ENCODE data around the gene PLCL1.

PLCL1 gene

DNA sequence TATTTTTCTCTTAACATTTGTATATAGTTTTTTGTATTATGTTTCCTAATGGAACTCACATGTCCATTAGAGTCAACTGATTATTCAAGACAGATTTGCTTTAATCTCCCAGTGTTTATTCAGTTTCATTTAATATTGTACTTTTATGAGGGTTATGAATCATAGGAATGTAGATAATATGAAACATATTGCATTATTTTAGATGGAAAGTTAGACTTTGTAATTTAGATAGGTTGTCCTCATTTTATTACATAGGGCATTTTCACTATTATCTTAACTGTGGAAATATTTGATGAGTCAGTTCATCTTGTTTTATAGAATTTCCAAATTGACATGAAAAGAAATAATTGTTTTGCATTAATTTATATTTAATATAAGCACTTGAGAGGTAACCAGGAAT is 240.8 kb downstream of the PLCL1 start:
- peaks cover 0 to 2% of the 10 kb centered on the region in 2 donors for H3K9me3 Mint-ChIP-seq
- H3K27ac Mint-ChIP-seq, result no peak overlapping the region
- H3K4me1 Mint-ChIP-seq (ENCODE audit: low read depth in 2 of 2), result peaks cover 0 to 8% of the 10 kb centered on the region in 2 donors
- DNase-seq, result no peak
- no peak overlapping the region for H3K4me3 Mint-ChIP-seq
- H3K27me3 Mint-ChIP-seq, result no peaks in the 10 kb centered on the region
- ATAC-seq (replicated peaks), result no peak
- no peaks in the 10 kb centered on the region for H3K36me3 Mint-ChIP-seq (ENCODE audit: insufficient read depth)

DNA sequence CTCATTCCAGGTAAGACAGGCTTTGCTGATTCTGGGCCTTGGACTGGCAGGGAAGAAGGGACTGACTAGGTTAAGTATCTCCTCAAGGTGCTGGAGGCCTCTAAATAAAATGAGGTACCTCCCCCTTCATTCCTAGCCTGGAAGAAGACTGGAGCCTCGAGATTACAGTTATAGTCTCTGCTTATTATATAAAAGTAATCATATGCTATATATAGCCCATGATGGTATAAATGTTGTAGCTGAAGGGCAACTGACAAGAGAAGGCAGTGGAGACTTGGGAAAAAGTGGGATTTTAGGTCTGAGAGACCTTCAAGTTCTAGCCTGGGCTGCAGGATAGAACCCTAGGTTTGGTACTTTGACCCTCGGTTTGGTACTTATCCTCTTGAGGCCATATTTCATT is 248.3 kb downstream of the PLCL1 start:
- H3K36me3 Mint-ChIP-seq (ENCODE audit: insufficient read depth), result no peaks in the 10 kb centered on the region
- no peak for DNase-seq
- no peaks in the 10 kb centered on the region for H3K9me3 Mint-ChIP-seq
- H3K27ac Mint-ChIP-seq, result no peak overlapping the region
- H3K27me3 Mint-ChIP-seq, result no peaks in the 10 kb centered on the region
- H3K4me3 Mint-ChIP-seq, result no peak overlapping the region
- peaks cover 0 to 1% of the 10 kb centered on the region in 2 donors for H3K4me1 Mint-ChIP-seq (ENCODE audit: low read depth in 2 of 2)
- ATAC-seq (replicated peaks), result no peak

DNA sequence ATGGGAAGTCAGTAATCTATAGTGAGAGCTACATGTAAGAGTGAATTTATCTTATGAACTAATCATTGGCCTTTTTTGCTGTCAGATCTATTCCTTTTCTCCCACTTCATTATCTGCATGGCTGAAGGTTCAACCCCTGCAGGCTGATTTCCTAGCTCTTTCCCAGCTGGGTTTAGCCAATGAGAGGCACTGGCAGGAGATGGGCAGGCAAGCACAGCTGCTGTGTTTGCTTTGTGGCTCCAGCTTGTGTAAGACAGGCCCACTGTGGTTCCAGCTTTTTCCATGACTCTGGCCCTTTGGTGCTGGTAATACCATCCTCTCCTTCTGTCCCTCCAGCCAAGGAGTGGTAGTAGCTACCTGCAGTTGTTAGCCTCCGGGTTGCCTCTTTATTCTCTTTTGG is 248.8 kb downstream of the PLCL1 start:
- DNase-seq (no peak), ATAC-seq (replicated peaks) (no peak)
- Mint-ChIP-seq H3K27ac (no peak overlapping the region), H3K9me3 (no peaks in the 10 kb centered on the region), H3K36me3 (ENCODE audit: insufficient read depth) (no peaks in the 10 kb centered on the region), H3K4me1 (ENCODE audit: low read depth in 2 of 2) (peaks cover 0 to 1% of the 10 kb centered on the region in 2 donors), H3K27me3 (no peaks in the 10 kb centered on the region), H3K4me3 (no peak overlapping the region)

DNA sequence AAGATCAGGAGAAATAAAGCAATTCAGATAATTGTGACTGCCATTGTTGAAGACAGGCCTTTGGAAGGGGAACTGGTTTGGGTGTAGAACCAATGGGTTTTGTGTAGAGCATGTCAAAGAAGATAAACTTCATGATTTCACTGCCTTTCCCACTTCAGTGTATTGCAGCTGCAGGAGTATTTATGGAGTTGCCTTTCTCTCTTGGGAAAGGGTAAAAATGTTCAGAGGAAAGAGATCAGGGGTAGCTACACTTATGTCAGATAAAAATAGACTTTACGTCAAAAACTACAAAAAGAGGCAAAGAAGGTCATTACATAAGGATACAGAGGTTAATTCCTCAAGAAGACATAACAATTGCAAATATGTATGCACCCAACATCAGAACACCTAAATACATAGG is 249.4 kb downstream of the PLCL1 start:
- H3K4me3 Mint-ChIP-seq, result no peak overlapping the region
- no peaks in the 10 kb centered on the region for H3K27me3 Mint-ChIP-seq
- no peak for DNase-seq
- H3K27ac Mint-ChIP-seq, result no peak overlapping the region
- no peaks in the 10 kb centered on the region for H3K9me3 Mint-ChIP-seq
- H3K4me1 Mint-ChIP-seq (ENCODE audit: low read depth in 2 of 2), result no peaks in the 10 kb centered on the region
- ATAC-seq (replicated peaks), result no peak
- no peaks in the 10 kb centered on the region for H3K36me3 Mint-ChIP-seq (ENCODE audit: insufficient read depth)

DNA sequence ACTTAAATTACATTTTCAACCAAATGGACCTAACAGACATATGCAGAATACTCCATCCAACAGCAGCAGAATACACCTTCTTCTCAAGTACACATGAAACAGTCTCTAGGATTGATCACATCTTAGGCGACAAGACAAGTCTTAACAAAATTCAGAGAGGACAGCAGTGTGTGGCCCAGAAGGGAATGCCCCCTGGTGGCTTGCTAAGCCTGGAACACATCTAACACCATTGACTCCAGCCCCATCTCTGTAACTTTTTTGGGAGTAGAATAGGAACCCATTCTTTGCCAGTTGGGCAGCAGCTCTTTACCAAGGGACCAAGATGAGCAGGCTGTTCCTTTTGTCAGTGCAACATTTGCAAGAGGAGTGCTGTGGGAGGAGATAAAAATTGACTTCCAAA is 249.9 kb downstream of the PLCL1 start:
- Mint-ChIP-seq H3K4me1 (ENCODE audit: low read depth in 2 of 2) (no peaks in the 10 kb centered on the region), H3K36me3 (ENCODE audit: insufficient read depth) (no peaks in the 10 kb centered on the region), H3K27ac (no peak overlapping the region), H3K9me3 (no peaks in the 10 kb centered on the region), H3K27me3 (no peaks in the 10 kb centered on the region), H3K4me3 (no peak overlapping the region)
- ATAC-seq (replicated peaks) (peak; percentile 35), DNase-seq (peak in 1 of 3 experiments; percentile 6)

DNA sequence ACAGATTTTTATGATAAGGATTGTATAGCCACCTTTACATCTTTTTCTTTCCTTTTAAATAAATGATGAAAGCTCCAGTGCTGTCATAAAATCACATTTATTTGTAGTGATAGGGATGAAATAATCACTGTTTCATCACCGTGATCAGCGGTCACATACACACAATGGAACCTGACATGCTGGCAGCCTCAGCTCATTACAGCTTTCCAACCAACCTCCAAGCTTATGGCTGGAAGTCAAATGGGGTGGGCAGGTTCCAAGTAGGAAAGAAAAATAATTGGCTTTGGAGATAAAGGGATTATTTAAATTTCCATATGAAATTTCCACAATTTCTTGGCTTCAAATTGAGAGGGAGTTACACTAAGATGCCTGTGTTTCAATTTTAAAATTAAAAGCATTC is 251.3 kb downstream of the PLCL1 start:
- no peak overlapping the region for H3K27ac Mint-ChIP-seq
- no peaks in the 10 kb centered on the region for H3K4me1 Mint-ChIP-seq (ENCODE audit: low read depth in 2 of 2)
- DNase-seq (no peak), ATAC-seq (replicated peaks) (no peak)
- H3K27me3 Mint-ChIP-seq, result no peaks in the 10 kb centered on the region
- no peaks in the 10 kb centered on the region for H3K36me3 Mint-ChIP-seq (ENCODE audit: insufficient read depth)
- H3K4me3 Mint-ChIP-seq, result no peak overlapping the region
- no peaks in the 10 kb centered on the region for H3K9me3 Mint-ChIP-seq

DNA sequence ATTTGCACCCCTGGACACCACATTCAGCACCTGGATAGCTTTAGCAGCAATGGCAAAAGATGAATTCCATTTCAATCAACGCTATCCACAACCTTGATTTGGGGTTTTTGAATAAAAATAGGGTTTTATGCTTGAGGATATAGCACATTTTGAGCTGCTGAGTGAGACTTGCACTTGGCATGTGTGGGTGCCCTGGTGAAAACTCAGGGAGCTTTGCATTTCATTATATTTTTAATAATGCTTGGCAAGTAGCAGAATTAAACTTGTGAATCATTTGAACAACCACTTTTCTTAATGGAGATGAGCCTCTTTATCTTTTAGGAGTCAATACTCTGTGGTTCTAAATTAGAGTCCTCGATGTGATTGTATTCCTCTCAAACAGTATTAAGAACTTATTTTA is 252.4 kb downstream of the PLCL1 start:
- Mint-ChIP-seq H3K4me3 (no peak overlapping the region), H3K4me1 (ENCODE audit: low read depth in 2 of 2) (no peaks in the 10 kb centered on the region), H3K9me3 (no peaks in the 10 kb centered on the region), H3K27ac (no peak overlapping the region), H3K27me3 (no peaks in the 10 kb centered on the region), H3K36me3 (ENCODE audit: insufficient read depth) (no peaks in the 10 kb centered on the region)
- DNase-seq, result no peak
- no peak for ATAC-seq (replicated peaks)

DNA sequence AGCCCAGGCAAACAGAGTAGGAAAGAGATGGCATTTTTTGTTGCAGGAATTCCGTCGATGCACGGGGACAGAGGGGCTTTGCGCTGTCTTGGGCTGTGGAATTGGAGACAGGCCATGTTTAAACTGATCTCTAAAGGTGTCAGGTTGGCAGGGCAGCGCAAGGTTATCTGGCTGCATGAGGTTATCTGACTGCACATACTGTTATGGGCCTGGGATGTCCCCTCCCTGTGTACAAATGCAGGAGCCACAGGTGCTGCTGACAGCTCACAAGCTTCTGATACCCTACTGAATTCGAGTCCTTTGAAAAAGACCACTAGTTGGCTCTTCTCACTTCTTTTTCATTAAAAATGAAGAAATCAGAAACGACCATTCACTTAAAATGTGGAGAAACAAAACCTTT is 255.4 kb downstream of the PLCL1 start:
- DNase-seq, result no peak
- Mint-ChIP-seq H3K9me3 (no peaks in the 10 kb centered on the region), H3K4me1 (ENCODE audit: low read depth in 2 of 2) (no peaks in the 10 kb centered on the region), H3K36me3 (ENCODE audit: insufficient read depth) (no peaks in the 10 kb centered on the region), H3K27ac (no peak overlapping the region), H3K4me3 (no peak overlapping the region), H3K27me3 (no peaks in the 10 kb centered on the region)
- no peak for ATAC-seq (replicated peaks)

DNA sequence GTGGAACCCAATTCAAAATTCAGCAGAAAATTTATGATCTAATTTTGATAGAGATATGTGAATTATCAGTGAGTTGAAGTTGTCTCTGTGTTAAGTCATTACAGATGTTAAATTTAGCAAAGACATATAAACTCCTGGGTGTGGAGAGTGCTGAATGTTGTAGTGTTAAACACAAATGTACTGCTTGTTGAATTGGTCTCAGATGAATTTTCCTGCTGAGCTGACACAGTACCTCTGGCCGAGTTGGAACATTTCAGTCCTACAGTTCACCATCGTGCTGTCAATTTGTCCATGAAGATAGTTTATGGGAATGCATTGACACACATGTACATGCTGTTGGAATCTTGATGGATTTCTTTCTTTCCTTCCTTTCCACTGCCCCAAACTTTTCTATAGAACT is 255.9 kb downstream of the PLCL1 start:
- Mint-ChIP-seq H3K27ac (no peak overlapping the region), H3K4me1 (ENCODE audit: low read depth in 2 of 2) (no peaks in the 10 kb centered on the region), H3K36me3 (ENCODE audit: insufficient read depth) (no peaks in the 10 kb centered on the region), H3K4me3 (no peak overlapping the region), H3K9me3 (no peaks in the 10 kb centered on the region), H3K27me3 (no peaks in the 10 kb centered on the region)
- ATAC-seq (replicated peaks), result no peak
- no peak for DNase-seq

DNA sequence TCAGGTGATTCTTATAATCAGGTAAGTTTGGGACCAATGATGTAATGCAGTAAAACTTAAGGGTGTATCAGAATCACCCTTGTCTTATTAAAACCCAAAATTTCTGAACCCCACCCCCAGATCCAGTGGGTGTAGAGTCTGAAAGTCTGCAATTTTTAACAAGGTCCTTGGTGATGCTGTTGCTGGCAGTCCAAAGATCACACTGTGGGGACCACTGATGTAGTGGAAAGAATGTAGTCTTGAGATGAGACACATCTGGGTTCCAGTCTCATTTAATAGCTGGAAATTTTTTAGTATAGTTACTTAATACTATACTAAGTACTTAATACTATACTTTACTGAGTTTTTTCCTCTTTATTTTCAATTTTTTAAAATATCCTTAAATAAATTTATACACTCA is 258.4 kb downstream of the PLCL1 start:
- H3K4me3 Mint-ChIP-seq, result no peak overlapping the region
- no peaks in the 10 kb centered on the region for H3K4me1 Mint-ChIP-seq (ENCODE audit: low read depth in 2 of 2)
- H3K9me3 Mint-ChIP-seq, result no peaks in the 10 kb centered on the region
- H3K36me3 Mint-ChIP-seq (ENCODE audit: insufficient read depth), result no peaks in the 10 kb centered on the region
- DNase-seq, result no peak
- ATAC-seq (replicated peaks), result no peak
- H3K27ac Mint-ChIP-seq, result no peak overlapping the region
- no peaks in the 10 kb centered on the region for H3K27me3 Mint-ChIP-seq

DNA sequence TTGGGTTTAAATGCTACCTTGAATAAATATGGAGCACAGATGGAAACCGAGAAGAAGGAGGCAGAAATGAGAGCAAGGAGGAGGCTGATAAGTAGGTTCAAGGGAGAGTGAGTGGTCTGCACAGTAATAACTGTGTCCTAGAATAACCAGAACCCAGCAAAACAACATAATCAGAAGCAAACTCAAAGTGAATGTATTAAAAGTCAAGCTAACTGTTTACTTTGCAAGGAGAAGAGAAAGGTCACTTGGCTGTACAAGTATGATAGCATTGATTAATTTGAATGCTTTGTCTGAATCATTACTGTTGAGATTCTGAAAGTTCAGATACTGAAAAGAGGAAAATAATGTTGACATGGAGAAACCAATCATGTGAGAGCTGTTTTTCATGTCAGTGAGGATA is 258.8 kb downstream of the PLCL1 start:
- Mint-ChIP-seq H3K4me1 (ENCODE audit: low read depth in 2 of 2) (no peaks in the 10 kb centered on the region), H3K36me3 (ENCODE audit: insufficient read depth) (no peaks in the 10 kb centered on the region), H3K9me3 (no peaks in the 10 kb centered on the region), H3K27me3 (no peaks in the 10 kb centered on the region), H3K27ac (no peak overlapping the region), H3K4me3 (no peak overlapping the region)
- ATAC-seq (replicated peaks), result no peak
- DNase-seq, result no peak

DNA sequence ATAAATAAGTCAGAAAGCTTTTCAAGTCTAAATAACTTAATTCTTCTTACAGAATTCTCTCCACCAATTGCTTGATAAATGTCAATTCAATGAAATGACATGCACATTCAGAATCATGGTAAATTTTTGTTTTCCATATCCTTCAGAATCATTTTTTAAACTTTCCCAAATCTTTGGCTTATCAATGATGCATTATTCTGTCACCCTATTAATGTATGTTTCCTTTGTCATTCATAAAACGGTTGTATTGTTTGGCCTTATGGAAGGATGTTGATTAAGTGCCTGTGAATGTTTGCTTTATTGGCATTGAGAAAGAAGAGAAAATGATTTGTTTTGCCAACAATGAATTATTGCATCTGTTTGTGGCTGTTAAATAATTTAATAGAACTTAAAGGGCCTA is 260.9 kb downstream of the PLCL1 start:
- Mint-ChIP-seq H3K27me3 (no peaks in the 10 kb centered on the region), H3K27ac (no peak overlapping the region), H3K36me3 (ENCODE audit: insufficient read depth) (no peaks in the 10 kb centered on the region), H3K9me3 (no peaks in the 10 kb centered on the region), H3K4me3 (no peak overlapping the region), H3K4me1 (ENCODE audit: low read depth in 2 of 2) (no peaks in the 10 kb centered on the region)
- ATAC-seq (replicated peaks) (no peak), DNase-seq (no peak)

DNA sequence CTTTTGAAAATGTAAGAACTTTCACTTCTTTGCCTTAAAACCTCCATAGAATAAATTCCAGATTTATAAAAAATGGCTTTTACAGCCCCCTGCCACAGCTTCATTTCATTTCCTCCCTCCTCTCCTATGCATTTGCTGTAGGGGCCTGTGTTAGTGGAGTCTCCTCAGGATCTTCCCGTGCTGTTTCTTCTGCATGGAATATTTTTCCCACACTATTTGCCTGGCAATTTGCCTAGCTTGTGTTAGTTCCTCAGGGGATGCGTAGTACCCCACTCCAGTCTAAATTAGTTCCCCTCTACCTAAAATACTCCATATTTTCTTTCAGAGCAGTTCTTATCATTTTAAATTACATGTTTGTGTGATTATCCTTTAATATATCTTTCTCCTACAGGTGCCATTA is 262.2 kb downstream of the PLCL1 start:
- no peak for DNase-seq
- H3K36me3 Mint-ChIP-seq (ENCODE audit: insufficient read depth), result no peaks in the 10 kb centered on the region
- no peak for ATAC-seq (replicated peaks)
- H3K27me3 Mint-ChIP-seq, result no peaks in the 10 kb centered on the region
- H3K9me3 Mint-ChIP-seq, result no peaks in the 10 kb centered on the region
- H3K4me3 Mint-ChIP-seq, result no peak overlapping the region
- no peak overlapping the region for H3K27ac Mint-ChIP-seq
- H3K4me1 Mint-ChIP-seq (ENCODE audit: low read depth in 2 of 2), result no peaks in the 10 kb centered on the region

DNA sequence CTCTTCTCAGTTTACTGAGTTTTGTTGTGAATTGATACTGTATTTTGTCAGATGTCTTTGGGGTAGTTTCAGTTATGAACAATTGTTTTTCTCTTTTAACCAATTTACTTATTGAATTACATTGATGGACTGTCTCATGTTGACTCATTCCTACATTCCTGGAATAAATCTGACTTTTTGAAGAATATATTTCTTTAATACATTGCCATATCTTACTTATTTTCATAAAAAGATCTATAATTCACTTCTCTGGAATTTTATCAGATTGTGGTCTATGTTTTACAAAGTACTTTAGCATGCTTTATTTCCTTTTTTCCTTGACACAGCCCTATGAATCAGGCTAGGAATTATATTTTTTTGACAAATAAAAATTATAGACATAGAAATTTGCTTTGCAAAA is 268.3 kb downstream of the PLCL1 start:
- ATAC-seq (replicated peaks), result no peak
- Mint-ChIP-seq H3K9me3 (peaks cover 0 to 2% of the 10 kb centered on the region in 2 donors), H3K4me3 (no peak overlapping the region), H3K4me1 (ENCODE audit: low read depth in 2 of 2) (no peaks in the 10 kb centered on the region), H3K36me3 (ENCODE audit: insufficient read depth) (no peaks in the 10 kb centered on the region), H3K27me3 (no peaks in the 10 kb centered on the region), H3K27ac (no peak overlapping the region)
- no peak for DNase-seq

DNA sequence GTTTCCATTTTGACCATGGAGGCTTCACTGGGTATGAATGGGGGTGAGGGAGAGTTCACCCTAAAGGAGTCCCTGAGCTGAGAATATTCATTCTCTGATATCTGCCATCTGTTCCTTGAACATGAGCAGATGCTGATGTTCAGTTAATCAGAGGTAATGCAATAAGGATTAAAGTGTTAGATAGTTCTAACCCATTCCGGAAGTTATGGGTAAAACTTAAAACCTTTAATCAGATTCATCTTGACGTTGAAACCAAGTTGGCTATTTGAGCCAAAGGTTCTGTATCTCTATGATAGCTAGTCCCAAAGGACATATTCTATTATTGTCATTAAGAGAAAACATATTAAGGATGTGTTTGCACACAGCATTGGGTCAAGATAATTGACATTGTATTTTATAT is 268.9 kb downstream of the PLCL1 start:
- DNase-seq, result no peak
- Mint-ChIP-seq H3K36me3 (ENCODE audit: insufficient read depth) (no peaks in the 10 kb centered on the region), H3K4me3 (no peak overlapping the region), H3K4me1 (ENCODE audit: low read depth in 2 of 2) (no peaks in the 10 kb centered on the region), H3K27ac (no peak overlapping the region), H3K27me3 (no peaks in the 10 kb centered on the region), H3K9me3 (peaks cover 0 to 2% of the 10 kb centered on the region in 2 donors)
- ATAC-seq (replicated peaks), result no peak

All from effector memory CD8-positive, alpha-beta T cell (primary cell).